Mesenteric fat pad (tissue), 1 donor: ENCODE data around the gene WNT2. TPM values are rescaled to one million over a fixed set of nuclear protein-coding genes. Genes with fewer than 3 reads are reported as not detected.
"Not testable (repeated sequence)": the region's sequence is repeated elsewhere in the genome, so short reads cannot be mapped to it uniquely, and the experiment has no call there.

ENCODE experiments used
- DNase-seq: peaks from one replicate; pipeline ENCODE4 v3.0.0-alpha.2; 2020; ENCODE audit warnings: low spot score
- total RNA-seq: library from RNA; stranded (reverse); fragmentation: NEBNext Ultra II Directional; extraction: Animal tissue kit (Norgen Biotek cat#: 25700); gene quantifications from one replicate; pipeline ENCODE4 v1.2.1, GENCODE V29; 2021
- donor health status: DM: yes; HTN: yes; CAD: no.

WNT2 gene
- total RNA-seq, 1 donor from 2014 or later = 0.45 TPM

DNA sequence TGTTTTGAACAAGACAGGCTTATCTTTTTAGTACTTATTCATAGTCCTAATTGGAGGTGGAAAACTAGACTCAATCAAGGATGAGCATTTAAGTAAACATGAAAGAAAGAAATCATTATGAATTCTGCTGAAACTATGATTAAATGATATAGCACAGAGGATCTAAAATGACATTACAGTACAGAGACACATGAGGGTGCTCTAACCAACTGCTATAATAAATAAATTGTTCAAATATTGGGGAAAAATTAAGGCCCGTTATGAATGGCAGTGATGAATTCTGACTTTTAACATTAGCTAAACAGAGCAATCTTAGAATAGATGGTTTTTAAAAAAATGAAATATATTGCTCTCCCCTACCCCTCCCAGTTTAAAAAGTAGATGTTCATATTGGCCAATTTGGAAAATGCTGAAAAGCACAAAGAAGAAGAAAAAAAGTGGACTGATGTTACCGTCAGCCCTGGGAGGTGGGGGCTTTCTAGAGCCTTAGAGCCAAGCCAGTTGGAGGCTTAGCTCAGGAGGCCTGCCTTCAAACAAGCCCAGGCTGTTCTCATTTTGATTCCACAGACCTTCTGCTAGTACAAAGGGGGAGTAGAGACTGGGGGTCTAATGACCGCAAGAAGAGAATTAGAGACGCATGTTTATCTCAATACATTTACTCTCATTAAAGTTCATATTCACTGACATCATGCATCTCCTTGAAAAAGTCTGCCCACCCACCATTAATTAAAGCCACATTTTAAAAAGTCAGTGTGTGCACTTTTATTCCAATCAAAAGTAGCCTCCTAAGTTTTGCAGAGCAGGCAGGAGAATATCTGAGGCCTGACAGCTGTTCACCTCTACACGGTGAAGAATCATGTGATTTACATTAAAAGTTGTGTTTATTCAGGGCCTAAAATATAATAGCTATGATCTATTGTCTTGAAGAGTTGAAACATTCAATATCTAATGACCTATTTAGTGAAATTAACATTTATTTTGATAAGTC is 10.0 kb downstream of the WNT2 start:
- DNase-seq = no peak

DNA sequence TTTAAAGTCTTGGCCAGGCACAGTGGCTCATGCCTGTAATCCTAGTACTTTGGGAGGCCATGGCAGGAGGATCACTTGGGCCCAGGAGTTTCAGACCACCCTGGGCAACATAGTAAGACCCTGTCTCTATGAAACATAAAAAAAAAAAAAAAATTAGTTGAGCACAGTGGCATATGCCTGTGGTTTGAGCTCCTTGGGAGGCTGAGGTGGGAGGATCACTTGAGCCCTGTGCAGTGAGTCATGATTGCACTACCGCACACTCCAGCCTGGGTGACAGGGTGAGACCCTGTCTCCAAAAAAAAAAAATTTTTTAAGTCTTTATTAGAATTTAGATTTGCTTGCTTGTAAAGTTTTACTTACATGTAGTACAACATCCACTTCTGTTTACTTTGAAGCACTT is 14.0 kb downstream of the WNT2 start:
- DNase-seq = no peak

DNA sequence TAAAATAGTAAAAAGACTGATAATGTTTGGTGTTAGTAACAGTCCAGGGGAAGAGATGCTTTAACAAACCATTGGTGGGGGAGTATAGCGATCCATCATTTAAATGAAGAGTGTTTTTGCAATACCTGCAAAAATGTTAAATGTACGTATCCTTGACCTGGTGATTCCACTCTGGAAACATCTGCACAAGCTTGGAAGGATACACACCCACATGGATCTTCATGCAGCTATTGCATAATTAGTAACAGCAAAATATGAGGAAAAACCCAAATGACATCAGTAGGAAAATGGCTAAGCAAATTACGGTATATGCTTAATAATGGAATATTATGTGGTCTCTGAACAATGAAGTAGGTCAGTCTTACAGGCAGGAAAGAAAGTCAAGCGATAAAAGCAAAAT is 20.5 kb downstream of the WNT2 start:
- no peak for DNase-seq

DNA sequence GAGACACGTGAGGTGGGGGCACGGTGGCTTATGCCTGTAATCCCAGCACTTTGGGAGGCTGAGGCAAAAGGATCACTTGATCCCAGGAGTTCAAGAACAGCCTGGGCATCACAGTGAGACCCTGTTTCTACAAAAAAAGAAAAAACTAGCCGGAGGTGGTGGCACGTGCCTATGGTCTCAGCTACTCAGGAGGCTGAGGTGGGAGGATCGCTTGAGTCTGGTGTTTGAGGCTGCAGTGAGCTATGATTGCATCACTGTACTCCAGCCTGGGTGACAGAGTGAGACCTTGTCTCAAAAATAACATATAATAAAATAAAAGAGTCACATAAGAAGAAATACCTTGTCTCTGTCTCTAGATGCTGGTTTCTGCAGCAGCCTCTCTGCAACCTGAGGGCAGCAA is 22.4 kb downstream of the WNT2 start:
- DNase-seq = not testable (repeated sequence)

DNA sequence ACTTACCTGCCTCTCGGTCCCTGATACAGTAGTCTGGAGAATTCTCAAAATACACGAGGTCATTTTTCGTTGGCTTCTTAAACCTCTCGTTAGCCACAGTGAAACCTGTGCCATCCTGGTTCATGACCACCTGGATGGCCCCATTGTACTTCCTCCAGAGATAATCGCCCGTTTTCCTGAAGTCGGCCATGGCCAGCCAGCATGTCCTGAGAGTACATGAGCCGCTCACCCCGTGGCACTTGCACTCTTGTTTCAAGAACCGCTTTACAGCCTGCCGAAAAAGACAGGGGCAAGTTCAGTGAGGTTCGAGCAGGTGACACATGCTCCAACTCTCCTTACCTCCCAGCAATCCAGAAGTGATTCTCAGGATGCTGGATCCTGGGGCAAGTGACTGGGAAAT is 25.3 kb downstream of the WNT2 start:
- DNase-seq = no peak

DNA sequence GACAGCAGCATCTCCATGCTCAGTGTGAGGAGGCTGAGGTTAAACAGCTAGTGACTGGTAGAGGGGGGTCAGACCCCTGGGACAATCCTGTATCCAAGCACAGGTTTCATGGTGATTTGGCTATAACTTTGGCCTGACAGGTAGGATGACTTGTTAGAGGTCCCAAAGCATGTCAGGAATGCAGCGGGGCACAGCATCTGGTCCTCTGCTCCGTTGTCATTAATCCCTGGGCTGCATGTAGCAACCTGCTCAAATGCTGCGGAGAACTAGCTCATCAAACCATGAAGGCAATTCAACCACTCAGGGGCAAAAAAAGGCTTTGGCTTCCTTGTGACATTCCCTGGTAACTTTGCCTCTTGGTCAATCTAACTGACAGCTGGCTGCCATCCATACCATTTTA is 26.8 kb downstream of the WNT2 start:
- no peak for DNase-seq

DNA sequence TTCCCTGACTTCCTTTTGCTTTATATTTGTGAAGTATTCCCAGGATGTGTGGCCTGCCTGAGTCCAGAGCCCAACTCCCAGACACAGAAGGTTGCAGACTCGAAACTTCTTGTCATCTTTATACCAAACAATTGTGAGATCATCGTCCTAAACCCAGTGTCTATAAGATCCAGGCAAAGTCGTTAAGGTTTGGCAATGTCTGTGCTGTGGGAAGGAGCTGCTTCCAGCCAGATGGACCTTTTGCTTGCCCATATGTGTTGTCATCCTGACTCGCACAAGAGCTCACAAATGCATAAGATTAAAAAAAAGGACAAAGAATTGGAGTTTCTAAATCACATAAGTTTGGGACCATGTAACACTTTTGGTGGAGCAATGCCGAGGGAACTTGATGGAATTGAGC is 37.0 kb downstream of the WNT2 start:
- no peak for DNase-seq

DNA sequence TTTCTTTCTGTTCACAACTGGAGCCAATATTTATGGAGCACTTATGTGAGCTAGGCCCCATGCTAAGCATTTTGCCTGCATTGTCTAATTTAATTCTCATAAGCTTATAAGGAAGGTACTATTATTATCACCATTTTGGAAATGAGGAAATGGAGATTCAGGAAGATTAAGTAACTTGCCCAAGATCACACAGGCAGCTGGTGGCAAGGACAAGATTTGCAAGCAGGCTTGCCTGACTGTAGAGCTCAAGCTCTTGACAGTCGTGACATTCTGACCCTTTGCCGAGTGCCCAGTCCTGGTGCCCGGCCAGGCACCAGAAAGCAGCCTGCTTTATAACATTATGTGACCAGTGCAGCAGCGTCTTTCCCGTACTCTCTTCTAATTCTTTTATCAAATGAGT is 38.2 kb downstream of the WNT2 start:
- no peak for DNase-seq

DNA sequence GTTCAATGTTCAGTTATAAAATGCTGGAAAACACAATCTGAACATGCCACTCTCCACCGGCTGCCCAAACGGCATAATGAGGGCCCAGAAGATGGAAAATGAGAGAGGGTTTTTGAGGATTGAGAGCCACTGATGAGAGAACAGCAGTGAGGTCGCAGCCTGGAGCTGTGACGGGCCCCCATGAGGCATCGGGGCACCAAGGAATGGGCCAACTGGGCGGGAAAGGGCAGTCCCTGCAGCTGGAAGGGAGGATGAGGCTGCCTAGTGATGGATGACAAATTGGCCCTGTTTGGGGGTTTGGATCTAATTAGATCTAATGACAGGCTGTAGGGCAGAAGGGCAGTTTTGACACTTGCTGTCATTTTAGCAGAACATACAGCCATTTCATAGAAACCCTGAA is 39.1 kb downstream of the WNT2 start:
- DNase-seq = no peak

DNA sequence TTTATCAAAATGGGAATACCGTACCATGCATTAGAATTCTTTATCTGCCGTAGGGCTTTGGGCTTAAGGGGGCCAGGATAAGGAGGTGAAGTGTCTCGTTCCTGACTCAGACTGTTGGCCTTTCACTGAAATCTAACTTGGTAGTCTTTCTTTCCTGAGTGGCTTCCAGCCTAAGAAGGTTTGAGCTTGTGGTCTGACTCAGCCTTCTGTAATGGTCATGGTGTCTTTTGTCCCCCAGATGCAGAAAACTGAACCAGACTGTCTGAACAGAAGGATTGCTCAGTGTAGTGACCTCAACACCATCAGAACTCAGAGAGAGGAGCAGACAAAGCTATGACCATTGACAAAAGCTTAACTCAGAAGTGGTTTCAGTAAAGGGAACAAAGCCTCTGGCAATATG is 39.5 kb downstream of the WNT2 start:
- no peak for DNase-seq

DNA sequence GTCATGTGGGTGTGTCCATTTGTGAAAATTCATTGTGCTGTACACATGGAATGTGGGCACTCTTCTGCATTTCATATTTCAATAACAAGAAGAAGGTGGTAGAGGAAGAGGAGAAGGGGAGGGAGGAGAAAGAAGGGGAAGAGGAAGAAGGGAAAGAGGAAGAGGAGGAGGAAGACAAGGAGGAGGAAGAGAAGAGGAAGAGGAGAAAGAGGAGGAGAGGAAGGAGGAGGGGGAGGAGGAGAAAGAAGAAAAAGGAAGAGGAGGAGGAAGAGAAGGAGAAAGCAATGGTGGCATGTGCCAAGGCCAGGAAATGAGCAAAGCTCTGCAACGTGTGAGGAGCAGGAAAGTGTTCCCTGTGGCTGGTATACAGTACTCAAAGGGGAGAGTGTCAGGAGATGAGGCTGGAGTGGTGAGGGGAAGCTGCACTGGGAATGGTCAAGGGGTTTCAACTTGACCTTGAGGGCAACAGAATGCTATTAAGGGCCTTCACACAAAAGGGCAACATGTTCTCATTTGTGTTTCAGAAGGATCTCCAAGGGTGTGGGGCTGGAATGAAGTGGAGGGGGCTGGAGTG is 40.5 kb downstream of the WNT2 start:
- no peak for DNase-seq

DNA sequence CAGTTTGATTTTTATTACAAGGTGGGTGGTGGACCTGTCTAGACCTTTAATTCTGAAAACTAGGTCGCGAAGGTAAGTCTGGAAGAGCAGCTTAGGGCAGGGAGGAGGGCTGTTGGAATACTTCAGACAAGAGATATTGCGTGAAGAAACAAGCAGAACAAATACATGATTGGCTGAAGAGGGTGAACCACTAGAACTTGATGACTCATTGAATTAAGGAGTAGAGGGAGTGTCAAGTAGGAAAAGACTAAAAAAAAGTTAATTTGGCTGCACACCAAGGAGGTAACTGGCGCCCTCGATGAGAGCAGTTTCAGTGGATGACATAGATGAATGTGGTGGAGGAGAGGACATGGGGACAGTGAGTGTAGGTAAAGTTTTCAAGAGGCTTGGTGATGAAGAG is 41.3 kb downstream of the WNT2 start:
- no peak for DNase-seq

DNA sequence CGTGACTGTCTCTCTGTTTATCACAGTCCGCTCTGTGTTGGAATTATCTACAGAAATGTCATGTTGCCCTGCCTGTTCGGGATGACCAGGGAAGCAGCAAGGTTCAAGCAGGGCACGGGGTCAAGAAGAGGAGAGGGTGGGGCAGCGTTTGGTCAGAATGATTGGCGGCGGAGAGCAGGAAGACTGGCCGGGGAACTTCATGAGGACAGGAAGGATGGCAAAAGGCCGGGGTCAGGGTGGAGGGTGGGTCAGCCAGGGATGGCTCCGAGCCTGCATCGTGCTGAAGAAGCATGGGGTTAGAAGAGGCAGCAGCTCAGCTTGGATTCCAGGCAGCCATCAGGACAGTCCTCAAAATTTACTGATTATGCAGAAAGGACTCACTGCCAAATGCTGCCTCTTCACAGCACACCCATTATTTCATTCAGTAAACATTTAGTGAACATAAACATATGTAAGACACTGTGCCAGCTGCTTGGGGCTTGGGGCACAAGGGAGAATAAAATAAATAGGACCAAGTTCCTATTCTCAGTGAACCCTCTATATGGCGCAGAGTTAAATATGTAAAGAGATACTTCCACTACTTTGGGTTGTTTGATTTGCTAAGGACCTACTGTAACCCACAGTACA is 42.8 kb downstream of the WNT2 start:
- no peak for DNase-seq

DNA sequence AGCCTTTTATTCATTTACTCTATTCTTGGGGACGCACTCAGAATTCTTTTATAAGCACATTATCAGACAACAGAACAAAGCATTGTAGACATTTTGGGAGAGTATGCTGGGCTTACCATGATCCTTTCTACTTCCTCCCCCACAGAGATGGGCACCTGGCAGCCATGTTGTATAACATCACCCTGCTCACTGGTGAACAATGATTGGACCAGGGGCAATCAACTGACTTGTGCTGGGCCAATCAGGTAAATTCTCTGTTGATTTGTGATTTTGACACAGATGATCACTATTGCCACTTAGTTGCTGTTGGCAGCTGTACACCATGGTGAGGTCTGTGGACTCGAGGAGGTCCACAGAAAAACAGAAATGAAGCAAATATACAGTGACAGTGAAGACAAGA is 43.7 kb downstream of the WNT2 start:
- DNase-seq = no peak

DNA sequence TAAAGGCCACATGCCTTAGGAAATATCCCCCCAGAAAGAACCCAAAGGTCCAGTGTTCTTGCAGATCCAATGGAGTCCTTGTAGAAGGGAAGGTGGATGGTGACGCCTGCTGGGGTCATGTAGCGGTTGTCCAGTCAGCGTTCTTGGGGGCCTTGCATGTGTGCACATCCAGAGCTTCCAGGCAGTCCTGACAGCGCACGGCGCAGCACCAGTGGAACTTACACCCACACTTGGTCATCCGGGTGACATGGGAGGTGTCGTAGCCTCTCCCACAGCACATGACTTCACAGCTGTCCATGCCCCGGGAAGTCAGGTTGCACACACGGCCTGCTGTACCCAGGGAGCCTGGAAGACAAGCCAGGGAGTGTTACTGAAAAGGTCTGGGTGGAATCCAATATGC is 44.8 kb downstream of the WNT2 start:
- no peak for DNase-seq

DNA sequence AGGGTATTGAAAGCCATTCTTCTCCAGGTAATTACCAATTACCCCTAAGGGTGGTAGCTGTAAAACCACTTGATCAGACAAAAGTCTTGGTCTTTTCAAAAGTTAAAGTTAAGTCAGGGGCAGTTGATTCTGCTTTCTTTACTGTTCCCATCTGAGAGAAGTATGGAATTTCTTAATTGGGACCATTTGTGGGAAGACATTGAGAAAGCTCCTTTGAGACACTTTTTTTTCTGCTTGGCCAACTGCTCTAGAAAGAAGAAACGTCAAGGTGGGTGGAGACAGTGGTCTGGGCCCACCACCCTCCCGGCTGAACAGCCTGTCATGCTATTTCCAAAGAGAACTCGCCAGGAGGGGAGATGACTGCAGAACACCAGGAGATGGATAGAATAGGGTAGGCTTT is 45.3 kb downstream of the WNT2 start:
- DNase-seq = no peak

DNA sequence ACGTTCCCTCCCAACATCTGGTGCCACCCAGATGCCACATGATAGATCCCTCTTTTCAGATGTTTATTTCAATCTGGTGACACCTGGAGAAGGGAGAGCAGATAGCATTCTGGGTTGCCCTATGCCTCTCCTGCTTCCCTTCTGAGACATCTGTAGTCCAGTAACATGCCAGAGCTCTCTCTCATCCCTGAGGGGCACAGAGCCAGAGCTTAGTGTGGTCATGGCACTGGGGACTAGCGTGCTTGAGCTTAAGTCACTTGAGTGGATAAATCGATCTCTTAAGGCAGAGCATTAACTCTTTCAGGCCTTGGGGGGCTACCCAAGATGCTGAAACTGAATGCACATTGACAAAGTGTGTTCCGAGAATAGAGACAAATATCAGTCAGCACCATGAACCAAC is 47.9 kb downstream of the WNT2 start:
- DNase-seq = no peak

DNA sequence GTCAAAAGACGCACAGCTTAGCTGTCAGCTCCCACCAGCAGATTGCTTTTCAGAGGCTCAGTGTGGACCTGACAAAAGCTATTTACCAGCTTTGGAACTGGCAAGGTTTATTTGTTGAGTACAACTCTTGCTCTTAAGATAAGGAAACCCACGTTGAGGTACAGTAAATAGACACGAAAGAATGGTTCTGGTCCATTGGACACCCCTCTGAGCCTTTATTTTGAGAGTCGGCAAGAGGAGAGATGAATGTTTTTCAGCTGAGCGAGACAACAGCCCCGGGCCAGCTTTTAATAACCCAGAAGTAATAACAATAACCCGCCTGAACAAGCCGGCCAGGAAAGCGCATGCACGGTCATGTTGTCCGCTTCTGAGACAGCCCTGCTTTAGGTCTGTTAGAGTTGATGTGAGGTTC is 49.0 kb downstream of the WNT2 start:
- no peak for DNase-seq

DNA sequence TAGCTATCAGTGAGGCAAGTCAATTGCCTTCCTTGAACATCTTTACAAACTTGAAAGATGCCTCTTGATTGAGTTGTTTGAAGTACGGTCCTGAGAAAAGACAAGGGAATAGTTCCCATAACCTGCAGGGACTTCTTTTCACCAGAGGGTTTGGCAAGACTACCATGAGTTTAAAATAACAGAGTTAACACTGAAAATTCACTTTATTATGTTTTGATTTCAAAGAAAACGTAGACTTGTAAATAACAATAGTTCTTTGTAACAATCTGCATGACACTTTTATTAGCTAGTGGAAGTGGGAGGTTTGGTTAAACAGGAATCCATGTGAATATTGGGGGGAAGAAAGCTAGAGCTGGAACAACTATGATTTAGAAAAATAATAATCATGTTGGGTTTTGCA is 49.5 kb downstream of the WNT2 start:
- DNase-seq = no peak

DNA sequence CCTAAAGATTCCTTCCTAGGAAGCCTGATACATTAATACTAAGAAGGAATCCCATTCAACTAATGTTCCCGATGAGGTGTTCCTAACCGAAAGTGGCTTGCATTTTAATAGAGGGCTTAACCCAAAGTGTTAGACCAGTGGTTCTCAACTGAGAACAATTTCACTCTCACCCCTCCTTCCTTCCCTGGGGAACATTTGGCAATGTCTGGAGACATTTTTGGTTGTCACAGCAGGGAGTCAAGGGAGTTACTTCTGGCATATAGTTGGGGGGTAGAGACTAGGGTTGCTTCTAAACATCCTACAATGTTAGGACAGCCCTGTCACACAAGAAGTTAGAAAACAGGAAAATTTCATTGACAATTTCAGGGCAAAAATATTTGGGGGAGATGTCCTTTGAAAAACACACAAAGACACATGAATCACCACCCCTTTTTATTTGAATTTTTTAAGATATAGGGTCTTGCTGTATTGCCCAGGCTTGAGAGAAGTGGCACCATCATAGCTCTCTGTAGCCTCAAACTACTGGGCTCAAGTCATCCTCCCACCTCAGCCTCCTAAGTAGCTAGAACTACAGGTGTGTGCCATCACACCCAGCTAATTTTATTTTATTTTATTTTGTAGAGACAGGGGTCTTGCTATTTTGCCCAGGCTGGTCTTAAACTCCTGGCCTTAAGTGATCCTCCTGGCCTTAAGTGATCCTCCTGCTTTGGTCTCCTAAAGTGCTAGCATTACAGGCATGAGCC is 50.7 kb downstream of the WNT2 start:
- DNase-seq = no peak

DNA sequence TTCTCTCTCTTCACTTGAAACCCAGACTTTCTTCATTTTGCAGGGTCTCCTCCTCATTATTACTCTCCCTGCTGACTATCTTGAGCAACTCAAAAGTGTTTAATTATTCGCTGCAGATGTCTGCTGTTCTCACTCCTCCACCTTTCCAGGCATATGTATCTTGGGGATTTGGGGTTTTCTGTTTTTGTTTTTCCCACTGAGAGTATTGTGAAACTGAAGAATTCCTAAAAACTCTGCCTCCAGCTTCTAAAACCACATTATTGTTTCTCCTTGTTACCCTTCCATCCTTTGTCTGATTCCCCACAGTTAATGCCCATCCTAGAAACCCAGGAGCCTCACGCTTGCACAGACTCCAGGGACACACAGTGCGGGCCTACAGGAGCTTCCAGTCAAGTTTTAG is 51.3 kb downstream of the WNT2 start:
- no peak for DNase-seq

DNA sequence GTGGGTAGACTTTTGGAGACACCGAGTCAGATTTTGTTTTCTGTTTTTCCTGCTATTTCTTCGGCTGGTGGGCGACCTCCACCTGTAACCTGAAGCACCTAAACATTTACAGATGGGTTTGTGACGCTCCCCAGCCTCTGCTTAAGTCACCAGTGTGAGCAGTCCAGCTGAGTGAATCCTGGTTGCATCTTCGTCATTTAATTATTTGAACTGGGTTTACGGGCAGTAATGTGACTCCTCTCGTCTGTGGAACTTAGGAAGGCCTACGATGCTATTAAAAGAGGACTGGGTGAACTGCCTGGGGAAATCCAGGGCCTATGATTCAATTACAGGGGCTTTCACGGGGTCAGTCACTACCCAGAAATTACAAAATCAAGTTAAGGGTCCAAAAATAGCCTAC is 52.5 kb downstream of the WNT2 start:
- no peak for DNase-seq
